ENCODE results near the gene GALNT12.

Gene GALNT12

GRCh38 chr9:98839724-98840123 lies 32.3 kb downstream of the GALNT12 start:
- H4K20me1 ChIP-seq (ENCODE audit: insufficient read depth): no peaks in the 10 kb centered on the region
- no peak overlapping the region for H3K9ac ChIP-seq
- H3K79me2 ChIP-seq (ENCODE audit: insufficient read depth, low read depth): no peaks in the 10 kb centered on the region
- no peak overlapping the region for H3K4me3 ChIP-seq (IDR thresholded peaks at IDR 0.05; ENCODE audit: insufficient read depth, low read depth, low read length)
- no peaks in the 10 kb centered on the region for H3K36me3 ChIP-seq (ENCODE audit: insufficient read depth)
- no peaks in the 10 kb centered on the region for H3K27me3 ChIP-seq (ENCODE audit: insufficient read depth, low read depth)
- H2AFZ ChIP-seq (ENCODE audit: low read depth): no peak overlapping the region
- no peak for TF ChIP-seq CTCF (conservative IDR thresholded peaks at IDR 0.05; ENCODE audit: low read depth, low read length)
- H3K4me1 ChIP-seq (ENCODE audit: low read depth, poor library complexity, severe bottlenecking): no peaks in the 10 kb centered on the region
- no peak overlapping the region for H3K4me2 ChIP-seq
- no peak overlapping the region for H3K27ac ChIP-seq

GRCh38 chr9:98842510-98842909 lies 35.0 kb downstream of the GALNT12 start:
- TF ChIP-seq CTCF (conservative IDR thresholded peaks at IDR 0.05; ENCODE audit: low read depth, low read length): no peak
- Histone ChIP-seq H3K27me3 (ENCODE audit: insufficient read depth, low read depth) (no peaks in the 10 kb centered on the region), H3K79me2 (ENCODE audit: insufficient read depth, low read depth) (no peaks in the 10 kb centered on the region), H3K4me1 (ENCODE audit: low read depth, poor library complexity, severe bottlenecking) (no peaks in the 10 kb centered on the region), H3K4me3 (IDR thresholded peaks at IDR 0.05; ENCODE audit: insufficient read depth, low read depth, low read length) (no peak overlapping the region), H3K27ac (no peak overlapping the region), H4K20me1 (ENCODE audit: insufficient read depth) (no peaks in the 10 kb centered on the region), H2AFZ (ENCODE audit: low read depth) (no peak overlapping the region), H3K36me3 (ENCODE audit: insufficient read depth) (no peaks in the 10 kb centered on the region), H3K4me2 (no peak overlapping the region), H3K9ac (no peak overlapping the region)

GRCh38 chr9:98846081-98846480 lies 38.6 kb downstream of the GALNT12 start:
- no peak for TF ChIP-seq CTCF (conservative IDR thresholded peaks at IDR 0.05; ENCODE audit: low read depth, low read length)
- H3K4me2 ChIP-seq: no peak overlapping the region
- H3K27me3 ChIP-seq (ENCODE audit: insufficient read depth, low read depth): no peaks in the 10 kb centered on the region
- no peak overlapping the region for H2AFZ ChIP-seq (ENCODE audit: low read depth)
- no peak overlapping the region for H3K9ac ChIP-seq
- H3K4me1 ChIP-seq (ENCODE audit: low read depth, poor library complexity, severe bottlenecking): peaks cover 6% of the 10 kb centered on the region
- H3K36me3 ChIP-seq (ENCODE audit: insufficient read depth): no peaks in the 10 kb centered on the region
- no peak overlapping the region for H3K27ac ChIP-seq
- H3K79me2 ChIP-seq (ENCODE audit: insufficient read depth, low read depth): no peaks in the 10 kb centered on the region
- H4K20me1 ChIP-seq (ENCODE audit: insufficient read depth): no peaks in the 10 kb centered on the region
- H3K4me3 ChIP-seq (IDR thresholded peaks at IDR 0.05; ENCODE audit: insufficient read depth, low read depth, low read length): no peak overlapping the region

- Histone ChIP-seq H3K27me3 (ENCODE audit: insufficient read depth, low read depth) (no peaks in the 10 kb centered on the region), H3K36me3 (ENCODE audit: insufficient read depth) (no peaks in the 10 kb centered on the region), H3K79me2 (ENCODE audit: insufficient read depth, low read depth) (no peaks in the 10 kb centered on the region), H3K9ac (no peak overlapping the region), H3K4me2 (no peak overlapping the region), H3K27ac (no peak overlapping the region), H4K20me1 (ENCODE audit: insufficient read depth) (no peaks in the 10 kb centered on the region), H2AFZ (ENCODE audit: low read depth) (no peak overlapping the region), H3K4me1 (ENCODE audit: low read depth, poor library complexity, severe bottlenecking) (peaks cover 6% of the 10 kb centered on the region), H3K4me3 (IDR thresholded peaks at IDR 0.05; ENCODE audit: insufficient read depth, low read depth, low read length) (no peak overlapping the region)
- TF ChIP-seq CTCF (conservative IDR thresholded peaks at IDR 0.05; ENCODE audit: low read depth, low read length): no peak
Observed at GRCh38 chr9:98846879-98847278, 39.4 kb downstream of the GALNT12 start.

Measured in KMS-11 (cell line).